Prostate gland (tissue), 2 donors: ENCODE results near the gene SLFN14. TPM values are rescaled to one million over a fixed set of nuclear protein-coding genes. Genes with fewer than 3 reads are reported as not detected.

Source experiments
- DNase-seq: peaks from one replicate; pipeline ENCODE4 v3.0.0-alpha.2; 2019; ENCODE audit warnings: low spot score
- H3K27ac ChIP-seq, 2 donors: fragments of 200-600 bp; sonication (generic); 2 replicates each; pipeline ENCODE4 v1.5.1; 2017 to 2019
- H3K27me3 ChIP-seq: fragments of 200-600 bp; sonication (generic); replicated peaks from 2 replicates; pipeline ENCODE4 v1.5.1; 2019; ENCODE audit not compliant: insufficient read depth
- H3K36me3 ChIP-seq, 2 donors: fragments of 200-600 bp; sonication (generic); 1 replicate in 1 of 2; 2 replicates in 1 of 2; pipeline versions ENCODE4 v1.5.1 to v1.8.1; 2017 to 2019
- H3K4me1 ChIP-seq: fragments of 200-600 bp; sonication (generic); replicated peaks from 2 replicates; pipeline ENCODE4 v1.5.1; 2019
- H3K4me3 ChIP-seq, 2 donors: fragments of 200-600 bp; sonication (generic); 2 replicates each; pipeline ENCODE4 v1.5.1; 2017 to 2019
- H3K9me3 ChIP-seq: fragments of 200-600 bp; sonication (generic); 2 replicates; pipeline ENCODE4 v1.5.1; 2017
- POLR2A ChIP-seq: fragments of 450-650 bp; IDR thresholded peaks from one replicate; pipeline ENCODE4 v1.6.1; 2016; ENCODE audit warnings: antibody characterized with exemption, mild to moderate bottlenecking
- POLR2AphosphoS5 ChIP-seq: sonication (generic); formaldehyde crosslinking; IDR thresholded peaks from one replicate; pipeline ENCODE4 v1.6.1; 2017; ENCODE audit warnings: antibody characterized with exemption
- WGBS: methylation state at CpG from one replicate; pipeline ENCODE4 v1.1.5; 2018; 5-methylcytosine and 5-hydroxymethylcytosine counted together
- intact Hi-C: fragments of 100-400 bp; cut with DNase I; formaldehyde crosslinking; loops from one replicate; pipeline ENCODE4 v1.14.2; 2022
- total RNA-seq, 2 donors: library from RNA; depleted of rRNA; stranded (reverse); fragments of >200 nt; gene quantifications; one replicate each; pipeline ENCODE4 v1.1.0, GENCODE V29; 2016
- TF ChIP-seq, protein P1 (sequence below), 4 experiments: fragments of 200-600 bp in 2 of 4; fragments of 450-650 bp in 2 of 4; sonication (generic) in 2 of 4; IDR thresholded peaks; 1 replicate in 3 of 4; 2 replicates in 1 of 4; pipeline ENCODE4 v1.5.1; 2016 to 2019; ENCODE audit warnings: antibody characterized with exemption in 4 of 4, mild to moderate bottlenecking in 2 of 4, moderate library complexity in 2 of 4

Gene SLFN14
- total RNA-seq, 2 donors from 2014 or later, result not detected

GRCh38 chr17:35603674-35604073 lies 43.1 kb upstream of the SLFN14 start:
- H3K4me3 ChIP-seq, result no peak overlapping the region
- H3K9me3 ChIP-seq, result no peaks in the 10 kb centered on the region
- TF ChIP-seq POLR2A (no peak), POLR2AphosphoS5 (no peak)
- TF ChIP-seq, protein P1, sequence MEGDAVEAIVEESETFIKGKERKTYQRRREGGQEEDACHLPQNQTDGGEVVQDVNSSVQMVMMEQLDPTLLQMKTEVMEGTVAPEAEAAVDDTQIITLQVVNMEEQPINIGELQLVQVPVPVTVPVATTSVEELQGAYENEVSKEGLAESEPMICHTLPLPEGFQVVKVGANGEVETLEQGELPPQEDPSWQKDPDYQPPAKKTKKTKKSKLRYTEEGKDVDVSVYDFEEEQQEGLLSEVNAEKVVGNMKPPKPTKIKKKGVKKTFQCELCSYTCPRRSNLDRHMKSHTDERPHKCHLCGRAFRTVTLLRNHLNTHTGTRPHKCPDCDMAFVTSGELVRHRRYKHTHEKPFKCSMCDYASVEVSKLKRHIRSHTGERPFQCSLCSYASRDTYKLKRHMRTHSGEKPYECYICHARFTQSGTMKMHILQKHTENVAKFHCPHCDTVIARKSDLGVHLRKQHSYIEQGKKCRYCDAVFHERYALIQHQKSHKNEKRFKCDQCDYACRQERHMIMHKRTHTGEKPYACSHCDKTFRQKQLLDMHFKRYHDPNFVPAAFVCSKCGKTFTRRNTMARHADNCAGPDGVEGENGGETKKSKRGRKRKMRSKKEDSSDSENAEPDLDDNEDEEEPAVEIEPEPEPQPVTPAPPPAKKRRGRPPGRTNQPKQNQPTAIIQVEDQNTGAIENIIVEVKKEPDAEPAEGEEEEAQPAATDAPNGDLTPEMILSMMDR (IDR thresholded peaks at IDR 0.05), result no peak
- H3K36me3 ChIP-seq, result no peaks in the 10 kb centered on the region
- intact Hi-C loops, result no loop called here
- WGBS, result 90% methylated on average over 7 of the region's 7 CpGs
- no peak for DNase-seq
- H3K27ac ChIP-seq, result no peak overlapping the region
- no peaks in the 10 kb centered on the region for H3K27me3 ChIP-seq
- no peaks in the 10 kb centered on the region for H3K4me1 ChIP-seq

- Histone ChIP-seq H3K36me3 (no peaks in the 10 kb centered on the region), H3K9me3 (no peaks in the 10 kb centered on the region), H3K4me1 (no peaks in the 10 kb centered on the region), H3K27ac (no peak overlapping the region), H3K27me3 (no peaks in the 10 kb centered on the region), H3K4me3 (no peak overlapping the region)
- WGBS, result 75% methylated on average over 5 of the region's 5 CpGs
- TF ChIP-seq POLR2AphosphoS5, result no peak
- TF ChIP-seq, protein P1 (IDR thresholded peaks at IDR 0.05), result no peak
- TF ChIP-seq POLR2A, result no peak
- intact Hi-C loops, result no loop called here
- no peak for DNase-seq
Observed at GRCh38 chr17:35597604-35598003, 37.0 kb upstream of the SLFN14 start.

DNA sequence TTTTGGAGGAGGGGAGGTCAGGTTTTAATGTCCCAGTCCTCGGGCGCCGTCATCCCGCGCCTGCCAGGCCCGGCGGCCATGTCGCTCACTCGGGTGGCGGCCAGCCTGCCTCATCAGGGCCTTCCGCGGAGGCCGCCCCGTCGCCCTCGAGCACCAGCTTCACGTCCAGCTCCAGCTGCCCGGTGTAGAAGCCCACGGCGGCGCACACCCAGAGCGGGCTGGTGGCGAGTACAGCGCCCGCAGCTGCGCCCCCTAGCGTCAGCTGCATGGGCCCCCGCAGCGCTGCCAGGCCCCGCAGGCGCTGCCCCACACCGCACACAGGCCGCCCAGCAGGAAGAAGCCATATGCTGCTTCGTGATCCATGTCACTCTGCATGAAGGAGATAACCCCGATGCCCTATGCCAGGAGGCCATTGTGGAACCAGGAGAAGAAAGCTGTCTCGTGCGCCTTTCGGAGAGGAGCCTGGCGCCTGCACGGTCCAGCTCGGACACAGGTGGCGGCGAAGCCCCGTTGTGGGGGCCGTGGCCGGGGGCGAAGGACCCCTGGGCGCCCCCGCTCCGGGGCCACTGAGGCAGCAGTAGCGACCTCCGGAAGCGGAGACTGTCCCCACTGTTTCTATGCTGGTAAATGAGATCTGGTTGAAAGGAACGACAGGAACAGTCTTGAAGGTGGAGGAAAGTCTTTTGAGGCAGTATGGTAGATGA lies 36.1 kb upstream of the SLFN14 start:
- no peak for DNase-seq
- WGBS, result 94% methylated on average over 31 of the region's 54 CpGs
- Histone ChIP-seq H3K36me3 (no peaks in the 10 kb centered on the region), H3K4me1 (no peaks in the 10 kb centered on the region), H3K27ac (no peak overlapping the region), H3K4me3 (no peak overlapping the region), H3K27me3 (no peaks in the 10 kb centered on the region), H3K9me3 (no peaks in the 10 kb centered on the region)
- TF ChIP-seq POLR2A (no peak), POLR2AphosphoS5 (no peak)
- TF ChIP-seq, protein P1 (IDR thresholded peaks at IDR 0.05), result no peak
- intact Hi-C loops, result no loop called here

DNA sequence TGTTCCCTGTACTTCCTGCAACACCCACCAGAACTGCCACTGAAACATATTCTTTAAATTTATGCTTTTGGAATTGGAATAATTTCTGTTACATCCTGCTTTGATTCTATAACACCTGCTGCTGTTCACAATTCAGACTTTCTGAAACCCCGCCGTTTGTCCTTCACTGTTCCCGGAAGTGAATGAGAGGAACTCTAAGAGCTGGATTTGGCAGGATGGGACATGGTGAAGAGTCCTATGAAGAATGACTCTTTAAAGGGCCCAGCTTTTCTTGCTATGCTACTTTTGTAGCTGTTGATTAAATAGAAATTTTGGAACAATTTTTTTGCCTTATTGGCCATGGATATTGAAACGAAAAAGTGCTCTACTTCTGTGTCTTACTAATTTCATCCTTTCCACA lies 35.5 kb upstream of the SLFN14 start:
- intact Hi-C loops, result no loop called here
- H3K4me3 ChIP-seq, result no peak overlapping the region
- no peaks in the 10 kb centered on the region for H3K27me3 ChIP-seq
- TF ChIP-seq POLR2A, result no peak
- TF ChIP-seq POLR2AphosphoS5, result no peak
- TF ChIP-seq, protein P1 (IDR thresholded peaks at IDR 0.05), result no peak
- H3K27ac ChIP-seq, result no peak overlapping the region
- H3K4me1 ChIP-seq, result no peaks in the 10 kb centered on the region
- WGBS, result 88% methylated on average over 4 of the region's 4 CpGs
- no peaks in the 10 kb centered on the region for H3K9me3 ChIP-seq
- no peak for DNase-seq
- no peaks in the 10 kb centered on the region for H3K36me3 ChIP-seq

GRCh38 chr17:35588196-35588920 lies 27.7 kb upstream of the SLFN14 start:
- H3K4me3 ChIP-seq, result peak overlapping the region in 1 of 2 donors; percentile 84
- H3K36me3 ChIP-seq, result no peaks in the 10 kb centered on the region
- peaks cover 7% of the 10 kb centered on the region for H3K4me1 ChIP-seq
- DNase-seq, result no peak
- H3K27me3 ChIP-seq, result no peaks in the 10 kb centered on the region
- TF ChIP-seq POLR2A, result no peak
- TF ChIP-seq POLR2AphosphoS5, result peak; percentile 63
- peak overlapping the region in 1 of 2 donors; percentile 84 for H3K27ac ChIP-seq
- intact Hi-C loops, result no loop called here
- 36% methylated on average over 12 of the region's 12 CpGs for WGBS
- H3K9me3 ChIP-seq, result no peaks in the 10 kb centered on the region
